WTC11 (cell line): ENCODE data around the gene PLEKHS1. TPM values are rescaled to one million over a fixed set of nuclear protein-coding genes. Genes with fewer than 3 reads are reported as not detected.

Source experiments
- ATAC-seq: fragments of 200-7000 bp; cut with Tn5 transposase; 2 replicates; pipeline ENCODE4 v1.10.0; 2021; ENCODE audit warnings: mild to moderate bottlenecking, moderate library complexity
- CTCF ChIA-PET: fragments of 300-600 bp; sonication (Branson Sonifier 250); formaldehyde crosslinking; loops from one replicate; lab custom pipeline; 2021; ENCODE audit warnings: antibody characterized with exemption; lab: Charles Lee
- POLR2A ChIA-PET: fragments of 350-600 bp; sonication (Branson Sonifier 250); formaldehyde crosslinking; loops from one replicate; lab custom pipeline; 2021; ENCODE audit warnings: antibody characterized with exemption; lab: Charles Lee
- DNase-seq: peaks from one replicate; pipeline ENCODE4 v3.0.0; 2021; ENCODE audit warnings: low spot score
- H3K27ac Mint-ChIP-seq: 2 replicates; pipeline ENCODE4 v1.8.0; 2021; ENCODE audit warnings: mixed read lengths
- H3K27me3 Mint-ChIP-seq: 2 replicates; pipeline ENCODE4 v1.8.0; 2021; ENCODE audit warnings: low read depth, mild to moderate bottlenecking, moderate library complexity, mixed read lengths
- H3K36me3 Mint-ChIP-seq: 2 replicates; pipeline ENCODE4 v1.8.0; 2021; ENCODE audit warnings: mixed read lengths
- H3K4me1 Mint-ChIP-seq: 2 replicates; pipeline ENCODE4 v1.8.0; 2022; ENCODE audit warnings: mixed read lengths
- H3K4me3 Mint-ChIP-seq: 2 replicates; pipeline ENCODE4 v1.8.0; 2021; ENCODE audit warnings: mild to moderate bottlenecking, moderate library complexity, mixed read lengths
- H3K9me3 Mint-ChIP-seq: 2 replicates; pipeline ENCODE4 v1.8.0; 2021; ENCODE audit warnings: mixed read lengths
- GABPB1 ChIP-seq: sonication (generic); formaldehyde crosslinking; IDR thresholded peaks from 2 replicates; pipeline ENCODE4 v1.8.1; 2023; ENCODE audit warnings: mild to moderate bottlenecking, missing genetic modification reagents
- KAT7 ChIP-seq: sonication (generic); formaldehyde crosslinking; IDR thresholded peaks from 2 replicates; pipeline ENCODE4 v1.8.1; 2023; ENCODE audit warnings: missing genetic modification reagents, mild to moderate bottlenecking, borderline replicate concordance
- SMAD3 ChIP-seq: sonication (generic); formaldehyde crosslinking; IDR thresholded peaks from 2 replicates; pipeline ENCODE4 v1.8.0; 2022; ENCODE audit warnings: missing genetic modification reagents, mild to moderate bottlenecking, borderline replicate concordance
- TEAD1 ChIP-seq: sonication (generic); formaldehyde crosslinking; IDR thresholded peaks from 2 replicates; pipeline ENCODE4 v1.8.0; 2022; ENCODE audit warnings: mild to moderate bottlenecking, missing genetic modification reagents
- TEAD4 ChIP-seq: sonication (generic); formaldehyde crosslinking; IDR thresholded peaks from 2 replicates; pipeline ENCODE4 v1.8.0; 2022; ENCODE audit warnings: mild to moderate bottlenecking, missing genetic modification reagents
- ZBTB21 ChIP-seq: sonication (generic); formaldehyde crosslinking; IDR thresholded peaks from 2 replicates; pipeline ENCODE4 v1.8.1; 2023; ENCODE audit warnings: mild to moderate bottlenecking, missing genetic modification reagents, borderline replicate concordance
- ZNF423 ChIP-seq: fragments of 250-450 bp; sonication (Bioruptor Pico); IDR thresholded peaks from 2 replicates; pipeline ENCODE4 v2.1.2; 2022; ENCODE audit warnings: mild to moderate bottlenecking, moderate library complexity
- total RNA-seq: library from RNA; stranded (reverse); gene quantifications from 3 replicates; pipeline ENCODE4 v1.2.3, GENCODE V29; 2021
- TF ChIP-seq, protein P1 (sequence below): sonication (generic); formaldehyde crosslinking; IDR thresholded peaks from 2 replicates; pipeline ENCODE4 v1.8.1; 2023; ENCODE audit warnings: mild to moderate bottlenecking, missing genetic modification reagents
- TF ChIP-seq, protein P2 (sequence below): sonication (generic); formaldehyde crosslinking; IDR thresholded peaks from 2 replicates; pipeline ENCODE4 v1.8.1; 2023; ENCODE audit warnings: mild to moderate bottlenecking, missing genetic modification reagents, moderate library complexity
- TF ChIP-seq, protein P3 (sequence below): sonication (generic); formaldehyde crosslinking; conservative IDR thresholded peaks from 2 replicates; pipeline ENCODE4 v1.8.1; 2023; ENCODE audit warnings: mild to moderate bottlenecking, low read depth, missing genetic modification reagents, moderate library complexity
- TF ChIP-seq, protein P4 (sequence below): sonication (generic); formaldehyde crosslinking; IDR thresholded peaks from 2 replicates; pipeline ENCODE4 v1.8.0; 2022; ENCODE audit warnings: mild to moderate bottlenecking, missing genetic modification reagents
- TF ChIP-seq, protein P5 (sequence below): sonication (generic); formaldehyde crosslinking; IDR thresholded peaks from 2 replicates; pipeline ENCODE4 v1.8.1; 2022; ENCODE audit warnings: mild to moderate bottlenecking, missing genetic modification reagents, moderate library complexity, borderline replicate concordance
- TF ChIP-seq, protein P6 (sequence below): fragments of 200-600 bp; IDR thresholded peaks from 2 replicates; pipeline ENCODE4 v1.8.0; 2022; ENCODE audit warnings: antibody characterized with exemption
- TF ChIP-seq, protein P7 (sequence below): sonication (generic); formaldehyde crosslinking; IDR thresholded peaks from 2 replicates; pipeline ENCODE4 v1.8.1; 2022; ENCODE audit warnings: missing genetic modification reagents, borderline replicate concordance
- TF ChIP-seq, protein P8 (sequence below): sonication (generic); formaldehyde crosslinking; IDR thresholded peaks from 2 replicates; pipeline ENCODE4 v1.8.0; 2023; ENCODE audit warnings: mild to moderate bottlenecking, missing genetic modification reagents

The PLEKHS1 gene
- total RNA-seq, 1 experiment from 2014 or later = not detected

DNA sequence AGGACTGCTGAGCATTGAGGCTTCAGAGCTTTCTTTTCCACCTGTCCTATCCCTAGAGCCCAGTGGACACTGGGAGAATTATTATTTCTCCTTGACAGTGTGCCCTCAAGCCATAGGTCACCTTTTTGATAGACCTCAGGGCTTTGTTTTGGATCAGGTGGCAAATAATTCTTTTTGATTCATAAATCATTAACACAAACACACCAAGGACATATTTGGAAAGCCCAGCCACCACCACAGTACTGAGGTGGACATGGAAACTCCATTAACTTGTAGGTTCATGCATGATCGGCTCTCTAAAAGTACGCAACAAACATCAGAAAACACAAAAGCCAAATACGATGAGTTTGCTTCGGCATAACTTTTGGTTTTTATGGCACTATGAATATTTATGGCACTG lies 17.8 kb upstream of the PLEKHS1 start:
- ATAC-seq (no peak), DNase-seq (no peak)
- no peaks in the 10 kb centered on the region for H3K27me3 Mint-ChIP-seq
- ChIA-PET POLR2A (no interaction called here), CTCF (no interaction called here)
- H3K36me3 Mint-ChIP-seq = peaks cover 15% of the 10 kb centered on the region
- no peak overlapping the region for H3K4me3 Mint-ChIP-seq
- H3K27ac Mint-ChIP-seq = no peak overlapping the region
- peaks cover 17% of the 10 kb centered on the region for H3K4me1 Mint-ChIP-seq
- H3K9me3 Mint-ChIP-seq = peaks cover 6% of the 10 kb centered on the region
- TF ChIP-seq KAT7 = no peak
- TF ChIP-seq, protein P1, sequence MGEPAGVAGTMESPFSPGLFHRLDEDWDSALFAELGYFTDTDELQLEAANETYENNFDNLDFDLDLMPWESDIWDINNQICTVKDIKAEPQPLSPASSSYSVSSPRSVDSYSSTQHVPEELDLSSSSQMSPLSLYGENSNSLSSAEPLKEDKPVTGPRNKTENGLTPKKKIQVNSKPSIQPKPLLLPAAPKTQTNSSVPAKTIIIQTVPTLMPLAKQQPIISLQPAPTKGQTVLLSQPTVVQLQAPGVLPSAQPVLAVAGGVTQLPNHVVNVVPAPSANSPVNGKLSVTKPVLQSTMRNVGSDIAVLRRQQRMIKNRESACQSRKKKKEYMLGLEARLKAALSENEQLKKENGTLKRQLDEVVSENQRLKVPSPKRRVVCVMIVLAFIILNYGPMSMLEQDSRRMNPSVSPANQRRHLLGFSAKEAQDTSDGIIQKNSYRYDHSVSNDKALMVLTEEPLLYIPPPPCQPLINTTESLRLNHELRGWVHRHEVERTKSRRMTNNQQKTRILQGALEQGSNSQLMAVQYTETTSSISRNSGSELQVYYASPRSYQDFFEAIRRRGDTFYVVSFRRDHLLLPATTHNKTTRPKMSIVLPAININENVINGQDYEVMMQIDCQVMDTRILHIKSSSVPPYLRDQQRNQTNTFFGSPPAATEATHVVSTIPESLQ = no peak
- no peak for TF ChIP-seq ZNF423
- TF ChIP-seq, protein P2, sequence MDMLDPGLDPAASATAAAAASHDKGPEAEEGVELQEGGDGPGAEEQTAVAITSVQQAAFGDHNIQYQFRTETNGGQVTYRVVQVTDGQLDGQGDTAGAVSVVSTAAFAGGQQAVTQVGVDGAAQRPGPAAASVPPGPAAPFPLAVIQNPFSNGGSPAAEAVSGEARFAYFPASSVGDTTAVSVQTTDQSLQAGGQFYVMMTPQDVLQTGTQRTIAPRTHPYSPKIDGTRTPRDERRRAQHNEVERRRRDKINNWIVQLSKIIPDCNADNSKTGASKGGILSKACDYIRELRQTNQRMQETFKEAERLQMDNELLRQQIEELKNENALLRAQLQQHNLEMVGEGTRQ (CRISPR knock-in tag) = no peak
- TF ChIP-seq, protein P3, sequence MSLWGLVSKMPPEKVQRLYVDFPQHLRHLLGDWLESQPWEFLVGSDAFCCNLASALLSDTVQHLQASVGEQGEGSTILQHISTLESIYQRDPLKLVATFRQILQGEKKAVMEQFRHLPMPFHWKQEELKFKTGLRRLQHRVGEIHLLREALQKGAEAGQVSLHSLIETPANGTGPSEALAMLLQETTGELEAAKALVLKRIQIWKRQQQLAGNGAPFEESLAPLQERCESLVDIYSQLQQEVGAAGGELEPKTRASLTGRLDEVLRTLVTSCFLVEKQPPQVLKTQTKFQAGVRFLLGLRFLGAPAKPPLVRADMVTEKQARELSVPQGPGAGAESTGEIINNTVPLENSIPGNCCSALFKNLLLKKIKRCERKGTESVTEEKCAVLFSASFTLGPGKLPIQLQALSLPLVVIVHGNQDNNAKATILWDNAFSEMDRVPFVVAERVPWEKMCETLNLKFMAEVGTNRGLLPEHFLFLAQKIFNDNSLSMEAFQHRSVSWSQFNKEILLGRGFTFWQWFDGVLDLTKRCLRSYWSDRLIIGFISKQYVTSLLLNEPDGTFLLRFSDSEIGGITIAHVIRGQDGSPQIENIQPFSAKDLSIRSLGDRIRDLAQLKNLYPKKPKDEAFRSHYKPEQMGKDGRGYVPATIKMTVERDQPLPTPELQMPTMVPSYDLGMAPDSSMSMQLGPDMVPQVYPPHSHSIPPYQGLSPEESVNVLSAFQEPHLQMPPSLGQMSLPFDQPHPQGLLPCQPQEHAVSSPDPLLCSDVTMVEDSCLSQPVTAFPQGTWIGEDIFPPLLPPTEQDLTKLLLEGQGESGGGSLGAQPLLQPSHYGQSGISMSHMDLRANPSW (CRISPR knock-in tag) = no peak
- no peak for TF ChIP-seq ZBTB21 (CRISPR knock-in tag)
- TF ChIP-seq, protein P4, sequence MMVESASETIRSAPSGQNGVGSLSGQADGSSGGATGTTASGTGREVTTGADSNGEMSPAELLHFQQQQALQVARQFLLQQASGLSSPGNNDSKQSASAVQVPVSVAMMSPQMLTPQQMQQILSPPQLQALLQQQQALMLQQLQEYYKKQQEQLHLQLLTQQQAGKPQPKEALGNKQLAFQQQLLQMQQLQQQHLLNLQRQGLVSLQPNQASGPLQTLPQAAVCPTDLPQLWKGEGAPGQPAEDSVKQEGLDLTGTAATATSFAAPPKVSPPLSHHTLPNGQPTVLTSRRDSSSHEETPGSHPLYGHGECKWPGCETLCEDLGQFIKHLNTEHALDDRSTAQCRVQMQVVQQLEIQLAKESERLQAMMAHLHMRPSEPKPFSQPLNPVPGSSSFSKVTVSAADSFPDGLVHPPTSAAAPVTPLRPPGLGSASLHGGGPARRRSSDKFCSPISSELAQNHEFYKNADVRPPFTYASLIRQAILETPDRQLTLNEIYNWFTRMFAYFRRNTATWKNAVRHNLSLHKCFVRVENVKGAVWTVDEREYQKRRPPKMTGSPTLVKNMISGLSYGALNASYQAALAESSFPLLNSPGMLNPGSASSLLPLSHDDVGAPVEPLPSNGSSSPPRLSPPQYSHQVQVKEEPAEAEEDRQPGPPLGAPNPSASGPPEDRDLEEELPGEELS = no peak
- TF ChIP-seq, protein P5, sequence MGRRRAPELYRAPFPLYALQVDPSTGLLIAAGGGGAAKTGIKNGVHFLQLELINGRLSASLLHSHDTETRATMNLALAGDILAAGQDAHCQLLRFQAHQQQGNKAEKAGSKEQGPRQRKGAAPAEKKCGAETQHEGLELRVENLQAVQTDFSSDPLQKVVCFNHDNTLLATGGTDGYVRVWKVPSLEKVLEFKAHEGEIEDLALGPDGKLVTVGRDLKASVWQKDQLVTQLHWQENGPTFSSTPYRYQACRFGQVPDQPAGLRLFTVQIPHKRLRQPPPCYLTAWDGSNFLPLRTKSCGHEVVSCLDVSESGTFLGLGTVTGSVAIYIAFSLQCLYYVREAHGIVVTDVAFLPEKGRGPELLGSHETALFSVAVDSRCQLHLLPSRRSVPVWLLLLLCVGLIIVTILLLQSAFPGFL (CRISPR knock-in tag) = no peak
- no peak for TF ChIP-seq SMAD3 (CRISPR knock-in tag)
- no peak for TF ChIP-seq TEAD1 (CRISPR knock-in tag)
- TF ChIP-seq, protein P6, sequence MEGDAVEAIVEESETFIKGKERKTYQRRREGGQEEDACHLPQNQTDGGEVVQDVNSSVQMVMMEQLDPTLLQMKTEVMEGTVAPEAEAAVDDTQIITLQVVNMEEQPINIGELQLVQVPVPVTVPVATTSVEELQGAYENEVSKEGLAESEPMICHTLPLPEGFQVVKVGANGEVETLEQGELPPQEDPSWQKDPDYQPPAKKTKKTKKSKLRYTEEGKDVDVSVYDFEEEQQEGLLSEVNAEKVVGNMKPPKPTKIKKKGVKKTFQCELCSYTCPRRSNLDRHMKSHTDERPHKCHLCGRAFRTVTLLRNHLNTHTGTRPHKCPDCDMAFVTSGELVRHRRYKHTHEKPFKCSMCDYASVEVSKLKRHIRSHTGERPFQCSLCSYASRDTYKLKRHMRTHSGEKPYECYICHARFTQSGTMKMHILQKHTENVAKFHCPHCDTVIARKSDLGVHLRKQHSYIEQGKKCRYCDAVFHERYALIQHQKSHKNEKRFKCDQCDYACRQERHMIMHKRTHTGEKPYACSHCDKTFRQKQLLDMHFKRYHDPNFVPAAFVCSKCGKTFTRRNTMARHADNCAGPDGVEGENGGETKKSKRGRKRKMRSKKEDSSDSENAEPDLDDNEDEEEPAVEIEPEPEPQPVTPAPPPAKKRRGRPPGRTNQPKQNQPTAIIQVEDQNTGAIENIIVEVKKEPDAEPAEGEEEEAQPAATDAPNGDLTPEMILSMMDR = no peak
- TF ChIP-seq TEAD4 (CRISPR knock-in tag) = no peak
- TF ChIP-seq, protein P7, sequence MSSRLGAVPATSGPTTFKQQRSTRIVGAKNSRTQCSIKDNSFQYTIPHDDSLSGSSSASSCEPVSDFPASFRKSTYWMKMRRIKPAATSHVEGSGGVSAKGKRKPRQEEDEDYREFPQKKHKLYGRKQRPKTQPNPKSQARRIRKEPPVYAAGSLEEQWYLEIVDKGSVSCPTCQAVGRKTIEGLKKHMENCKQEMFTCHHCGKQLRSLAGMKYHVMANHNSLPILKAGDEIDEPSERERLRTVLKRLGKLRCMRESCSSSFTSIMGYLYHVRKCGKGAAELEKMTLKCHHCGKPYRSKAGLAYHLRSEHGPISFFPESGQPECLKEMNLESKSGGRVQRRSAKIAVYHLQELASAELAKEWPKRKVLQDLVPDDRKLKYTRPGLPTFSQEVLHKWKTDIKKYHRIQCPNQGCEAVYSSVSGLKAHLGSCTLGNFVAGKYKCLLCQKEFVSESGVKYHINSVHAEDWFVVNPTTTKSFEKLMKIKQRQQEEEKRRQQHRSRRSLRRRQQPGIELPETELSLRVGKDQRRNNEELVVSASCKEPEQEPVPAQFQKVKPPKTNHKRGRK = no peak

DNA sequence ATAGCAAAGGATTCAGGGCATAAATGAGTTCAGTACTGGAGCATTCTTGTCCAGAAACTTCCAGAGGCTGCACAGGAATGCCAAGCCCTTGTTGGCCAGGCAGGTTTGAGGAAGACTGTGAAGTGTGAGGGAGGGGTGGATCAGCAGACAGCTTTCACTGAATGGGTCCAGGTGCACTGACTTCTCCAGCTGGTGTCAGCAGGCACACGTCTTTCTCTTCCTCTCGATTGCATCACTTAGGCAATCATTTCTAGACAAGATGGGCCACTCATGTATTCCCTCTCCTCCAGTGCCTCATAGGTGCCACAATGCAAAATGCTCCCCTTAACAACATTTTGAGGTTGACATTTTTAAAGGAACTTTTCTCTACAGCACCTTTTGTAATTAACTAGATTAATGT lies 15.6 kb upstream of the PLEKHS1 start:
- peak; percentile 91 for TF ChIP-seq GABPB1 (CRISPR knock-in tag)
- TF ChIP-seq, protein P8, sequence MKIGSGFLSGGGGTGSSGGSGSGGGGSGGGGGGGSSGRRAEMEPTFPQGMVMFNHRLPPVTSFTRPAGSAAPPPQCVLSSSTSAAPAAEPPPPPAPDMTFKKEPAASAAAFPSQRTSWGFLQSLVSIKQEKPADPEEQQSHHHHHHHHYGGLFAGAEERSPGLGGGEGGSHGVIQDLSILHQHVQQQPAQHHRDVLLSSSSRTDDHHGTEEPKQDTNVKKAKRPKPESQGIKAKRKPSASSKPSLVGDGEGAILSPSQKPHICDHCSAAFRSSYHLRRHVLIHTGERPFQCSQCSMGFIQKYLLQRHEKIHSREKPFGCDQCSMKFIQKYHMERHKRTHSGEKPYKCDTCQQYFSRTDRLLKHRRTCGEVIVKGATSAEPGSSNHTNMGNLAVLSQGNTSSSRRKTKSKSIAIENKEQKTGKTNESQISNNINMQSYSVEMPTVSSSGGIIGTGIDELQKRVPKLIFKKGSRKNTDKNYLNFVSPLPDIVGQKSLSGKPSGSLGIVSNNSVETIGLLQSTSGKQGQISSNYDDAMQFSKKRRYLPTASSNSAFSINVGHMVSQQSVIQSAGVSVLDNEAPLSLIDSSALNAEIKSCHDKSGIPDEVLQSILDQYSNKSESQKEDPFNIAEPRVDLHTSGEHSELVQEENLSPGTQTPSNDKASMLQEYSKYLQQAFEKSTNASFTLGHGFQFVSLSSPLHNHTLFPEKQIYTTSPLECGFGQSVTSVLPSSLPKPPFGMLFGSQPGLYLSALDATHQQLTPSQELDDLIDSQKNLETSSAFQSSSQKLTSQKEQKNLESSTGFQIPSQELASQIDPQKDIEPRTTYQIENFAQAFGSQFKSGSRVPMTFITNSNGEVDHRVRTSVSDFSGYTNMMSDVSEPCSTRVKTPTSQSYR (CRISPR knock-in tag) = no peak
- no peak for DNase-seq
- Mint-ChIP-seq H3K4me1 (peaks cover 17% of the 10 kb centered on the region), H3K9me3 (no peaks in the 10 kb centered on the region), H3K36me3 (no peaks in the 10 kb centered on the region), H3K4me3 (no peak overlapping the region), H3K27me3 (no peaks in the 10 kb centered on the region), H3K27ac (no peak overlapping the region)
- POLR2A ChIA-PET = no interaction called here
- ATAC-seq = peak; percentile 64
- CTCF ChIA-PET = no interaction called here
